Dermis blood vessel endothelial cell (primary cell): ENCODE results near the gene CAMK2A. TPM values are rescaled to one million over a fixed set of nuclear protein-coding genes. Genes with fewer than 3 reads are reported as not detected.

Experiments used
- DNase-seq: peaks from one replicate; pipeline ENCODE4 v3.0.0; 2010
- total RNA-seq: library from RNA; depleted of rRNA; stranded (reverse); fragments of >200 nt; gene quantifications from 2 replicates; pipeline ENCODE4 v1.2.3, GENCODE V29; 2014

Gene CAMK2A
- total RNA-seq, 1 donor from 2014 or later, result not detected

DNA sequence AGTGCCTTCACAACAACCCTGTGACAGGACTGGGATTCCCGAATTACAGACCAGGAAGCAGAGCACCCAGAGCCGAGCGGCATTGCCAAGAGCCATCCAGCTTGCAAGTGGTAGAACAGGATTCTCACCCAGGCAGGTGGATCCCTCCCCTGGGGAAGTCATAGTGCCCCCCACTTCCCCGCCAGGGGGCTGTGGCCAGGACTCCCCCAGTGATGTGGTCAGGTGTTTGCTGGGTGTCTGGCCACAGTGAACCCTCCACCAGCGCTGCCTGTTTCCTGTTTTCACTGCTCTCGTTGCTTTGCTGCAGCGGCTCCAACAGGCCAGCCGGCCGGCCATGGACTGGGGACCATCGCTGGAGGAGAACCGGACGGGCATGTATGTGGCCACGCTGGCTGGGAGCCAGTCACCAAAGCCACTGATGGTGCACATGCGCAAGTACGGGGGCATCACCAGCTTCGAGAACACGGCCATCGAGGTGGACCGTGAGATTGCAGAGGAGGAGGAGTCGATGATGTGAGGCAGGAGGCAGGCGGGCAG, 80.4 kb downstream of the CAMK2A start:
- DNase-seq, result peak; percentile 34

DNA sequence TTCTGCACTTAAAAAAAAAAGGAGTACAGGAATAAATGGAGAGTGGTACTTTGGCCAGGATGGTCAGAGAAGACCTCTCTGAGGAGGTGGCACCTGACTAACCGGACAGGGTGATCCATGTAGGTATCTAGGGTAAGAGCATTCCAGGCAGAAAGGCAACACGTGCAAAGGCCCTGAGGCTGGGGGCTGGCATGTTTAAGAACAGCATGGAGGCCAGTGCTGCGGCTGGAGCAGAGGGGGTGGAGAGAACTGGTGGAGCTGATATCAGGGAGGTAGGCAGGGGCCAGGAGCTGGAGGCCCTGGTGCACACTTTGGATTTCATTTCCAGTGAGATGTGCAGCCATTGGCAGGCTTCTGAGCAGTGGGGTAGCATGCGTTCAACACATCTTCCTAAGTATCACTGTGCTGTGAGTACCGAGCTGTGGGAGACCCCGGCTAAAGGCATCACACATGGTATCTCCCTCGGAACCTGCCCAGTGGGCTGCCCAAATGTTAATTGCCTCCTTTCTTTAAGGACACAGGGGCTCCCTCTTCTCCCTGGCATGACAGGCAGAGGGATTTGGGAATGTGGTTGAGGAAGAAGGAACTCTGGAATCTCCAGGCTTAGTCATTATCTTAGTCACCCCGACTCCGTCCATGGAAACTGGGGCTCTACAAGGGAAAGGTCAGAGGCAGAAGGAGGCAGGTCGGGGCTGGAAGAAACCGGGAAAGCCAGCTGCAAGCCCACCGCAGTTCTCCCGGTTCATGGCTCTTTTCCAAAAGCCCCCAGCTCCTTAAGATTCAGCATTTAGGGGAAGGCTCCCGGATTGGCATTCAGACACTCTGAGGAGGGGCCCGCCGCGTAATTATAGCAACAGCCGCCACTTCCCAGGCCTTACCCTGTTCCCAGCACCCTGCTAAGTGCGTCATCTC, 81.1 kb downstream of the CAMK2A start:
- DNase-seq, result peak; percentile 10

DNA sequence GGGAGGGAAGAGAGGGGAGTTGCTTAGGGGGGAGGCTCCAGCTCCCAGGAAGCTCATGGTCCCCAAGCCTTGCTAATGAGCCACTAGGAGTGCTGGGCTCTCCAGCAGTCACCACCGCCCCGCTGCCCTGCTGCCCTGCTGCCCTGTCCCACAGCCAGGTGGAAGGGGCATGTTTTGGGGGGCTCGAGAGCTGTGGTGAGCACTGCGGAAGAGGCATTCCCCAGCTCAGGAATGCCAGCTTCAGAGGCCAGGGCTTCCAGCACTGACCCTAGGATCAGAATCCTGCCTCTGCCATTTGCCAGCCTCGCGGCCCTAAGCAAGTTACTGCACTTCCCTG, 82.8 kb downstream of the CAMK2A start:
- DNase-seq, result no peak

DNA sequence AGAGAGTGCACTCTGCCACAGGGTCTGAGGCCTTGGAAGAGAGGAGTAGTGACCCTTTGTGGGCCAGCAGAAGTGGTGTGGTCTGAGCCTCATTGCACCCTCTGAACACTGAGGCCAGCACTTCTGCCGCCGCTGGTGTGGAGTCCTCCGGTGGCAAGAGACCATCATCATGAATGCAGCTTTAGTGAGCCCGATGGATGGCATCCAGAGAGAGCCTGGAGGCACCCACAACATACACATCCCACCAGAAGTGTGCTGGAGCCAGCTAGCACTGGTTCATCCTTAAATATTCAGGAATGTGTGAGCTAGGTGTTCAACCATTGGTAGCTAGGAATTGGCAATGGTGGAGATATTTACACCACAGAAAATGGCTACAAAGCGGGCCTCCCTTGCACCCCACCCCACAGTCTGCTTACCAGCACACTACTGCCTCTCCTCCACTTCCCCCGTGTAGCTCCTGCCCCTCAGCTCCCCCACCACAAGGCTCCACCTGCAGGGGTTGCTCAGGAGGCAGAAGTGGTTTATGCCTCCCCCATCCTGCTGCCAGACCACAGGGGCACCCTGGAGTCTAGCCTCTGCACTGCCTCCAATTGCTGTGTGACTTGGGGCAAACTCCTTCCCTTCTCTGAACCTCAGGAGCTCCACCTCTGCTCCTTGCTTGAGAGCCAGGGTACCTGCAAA, 83.3 kb downstream of the CAMK2A start:
- DNase-seq, result no peak

DNA sequence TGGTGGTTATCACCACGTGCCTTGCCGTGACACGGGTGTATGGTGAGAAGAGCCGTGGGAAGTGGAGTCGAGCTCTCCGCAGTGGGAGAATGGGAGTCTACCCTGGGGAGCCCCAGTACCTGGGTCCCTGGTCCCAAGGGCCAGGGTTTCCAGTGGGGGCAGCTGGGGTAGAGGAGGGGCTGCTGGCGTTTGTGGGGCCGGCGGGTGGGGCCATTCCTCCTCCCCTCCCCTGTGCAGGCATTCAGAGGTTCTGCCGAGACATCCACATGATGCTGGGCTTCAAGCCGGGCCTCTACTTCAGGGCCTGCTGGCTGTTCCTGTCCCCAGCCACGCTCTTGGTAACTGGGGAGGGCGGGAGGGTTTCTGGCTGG, 85.0 kb downstream of the CAMK2A start:
- DNase-seq, result no peak

DNA sequence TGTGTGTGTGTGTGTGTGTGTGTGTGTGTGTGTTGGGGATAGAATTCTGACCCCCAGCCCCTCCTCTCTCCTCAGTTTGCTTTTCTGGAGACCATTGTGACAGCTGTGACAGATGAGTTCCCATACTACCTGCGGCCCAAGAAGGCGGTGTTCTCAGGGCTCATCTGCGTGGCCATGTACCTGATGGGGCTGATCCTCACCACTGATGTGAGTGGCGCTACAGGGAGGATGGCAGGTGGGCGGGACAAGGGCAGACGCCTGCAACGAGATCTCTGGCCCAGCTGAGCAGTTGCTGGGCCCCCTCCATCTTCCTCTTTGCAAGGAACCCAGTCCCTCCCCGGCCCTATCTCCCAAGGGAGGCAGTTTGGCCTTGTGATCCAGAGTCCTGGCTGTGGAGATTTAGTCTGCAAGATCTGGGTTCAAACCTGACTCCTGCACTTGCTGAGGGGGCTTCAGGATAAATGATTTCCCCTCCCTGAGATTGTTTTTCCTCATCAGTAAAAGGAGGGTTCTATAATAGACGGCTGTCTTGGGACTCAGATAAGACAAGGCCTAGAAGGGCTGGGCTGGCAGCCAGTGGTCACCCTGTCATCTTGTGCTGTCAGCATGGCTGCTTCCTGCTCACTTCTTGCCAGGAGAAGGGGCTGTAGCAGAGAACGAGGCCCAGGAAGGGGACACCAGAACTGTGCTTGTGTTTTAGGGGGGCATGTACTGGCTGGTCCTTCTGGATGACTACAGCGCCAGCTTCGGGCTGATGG, 85.6 kb downstream of the CAMK2A start:
- no peak for DNase-seq

DNA sequence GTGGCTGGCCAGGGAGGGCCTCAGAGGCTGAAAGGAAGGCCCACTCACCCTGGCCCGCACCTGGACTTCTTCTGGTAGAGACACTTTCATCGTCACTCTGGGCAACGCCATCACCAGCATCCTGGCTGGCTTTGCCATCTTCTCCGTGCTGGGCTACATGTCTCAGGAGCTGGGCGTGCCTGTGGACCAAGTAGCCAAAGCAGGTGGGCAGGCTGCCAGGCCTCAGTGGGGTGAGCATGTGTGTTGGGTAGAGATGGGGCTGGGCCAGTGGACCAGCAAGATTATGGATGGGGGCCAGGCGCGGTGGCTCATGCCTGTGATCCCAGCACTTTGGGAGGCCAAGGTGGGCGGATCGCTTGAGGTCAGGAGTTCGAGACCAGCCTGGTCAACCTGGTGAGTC, 87.1 kb downstream of the CAMK2A start:
- no peak for DNase-seq

DNA sequence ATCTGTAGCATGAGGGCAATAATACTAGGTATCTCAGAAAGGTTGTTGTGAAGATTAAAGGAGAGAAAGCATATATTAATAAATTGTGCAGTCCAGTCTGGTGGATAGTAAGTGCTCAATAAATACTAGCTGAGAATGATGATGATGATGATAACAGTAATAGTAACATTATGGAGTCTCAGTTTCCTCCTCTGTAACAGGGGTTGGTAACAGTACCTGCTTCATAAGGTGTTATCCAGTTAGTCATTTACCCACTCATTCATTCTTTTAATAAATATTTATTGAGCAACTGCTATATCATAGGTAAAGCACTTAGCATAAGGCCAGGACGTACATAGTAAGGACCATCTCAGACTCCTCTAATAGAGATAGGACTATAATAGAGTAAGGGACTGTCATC, 92.1 kb downstream of the CAMK2A start:
- no peak for DNase-seq

DNA sequence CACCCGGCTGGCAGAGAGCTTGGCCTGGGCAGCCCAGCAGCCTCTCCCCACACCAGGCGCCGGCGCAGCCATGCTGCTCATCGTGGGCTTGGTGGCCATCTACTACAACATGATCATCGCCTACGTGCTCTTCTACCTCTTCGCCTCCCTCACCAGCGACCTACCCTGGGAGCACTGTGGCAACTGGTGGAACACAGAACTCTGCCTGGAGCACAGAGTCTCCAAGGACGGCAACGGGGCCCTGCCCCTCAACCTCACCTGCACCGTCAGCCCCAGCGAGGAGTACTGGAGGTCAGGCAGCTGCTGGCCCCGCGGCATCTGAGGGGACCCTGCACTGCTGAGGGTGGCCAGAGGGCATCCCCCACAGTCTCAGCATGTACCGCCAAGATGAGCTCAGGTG, 92.6 kb downstream of the CAMK2A start:
- DNase-seq, result no peak

DNA sequence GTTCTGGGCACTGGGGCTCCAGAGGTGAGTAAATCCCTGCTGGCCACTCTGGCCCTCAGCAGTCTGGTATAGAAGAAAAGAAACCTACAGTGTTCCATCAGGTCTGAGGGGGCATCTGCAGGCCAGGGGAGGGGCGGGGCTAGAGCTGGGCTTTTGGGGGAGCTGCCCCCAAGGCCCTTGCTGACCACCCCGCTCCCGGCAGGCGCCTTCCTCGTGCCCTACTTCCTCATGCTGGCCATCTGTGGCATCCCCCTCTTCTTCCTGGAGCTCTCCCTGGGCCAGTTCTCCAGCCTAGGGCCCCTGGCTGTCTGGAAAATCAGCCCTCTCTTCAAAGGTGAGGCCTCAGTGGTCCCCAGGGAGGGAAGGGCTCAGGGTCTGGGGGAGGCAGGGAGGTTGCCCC, 93.1 kb downstream of the CAMK2A start:
- DNase-seq, result no peak

DNA sequence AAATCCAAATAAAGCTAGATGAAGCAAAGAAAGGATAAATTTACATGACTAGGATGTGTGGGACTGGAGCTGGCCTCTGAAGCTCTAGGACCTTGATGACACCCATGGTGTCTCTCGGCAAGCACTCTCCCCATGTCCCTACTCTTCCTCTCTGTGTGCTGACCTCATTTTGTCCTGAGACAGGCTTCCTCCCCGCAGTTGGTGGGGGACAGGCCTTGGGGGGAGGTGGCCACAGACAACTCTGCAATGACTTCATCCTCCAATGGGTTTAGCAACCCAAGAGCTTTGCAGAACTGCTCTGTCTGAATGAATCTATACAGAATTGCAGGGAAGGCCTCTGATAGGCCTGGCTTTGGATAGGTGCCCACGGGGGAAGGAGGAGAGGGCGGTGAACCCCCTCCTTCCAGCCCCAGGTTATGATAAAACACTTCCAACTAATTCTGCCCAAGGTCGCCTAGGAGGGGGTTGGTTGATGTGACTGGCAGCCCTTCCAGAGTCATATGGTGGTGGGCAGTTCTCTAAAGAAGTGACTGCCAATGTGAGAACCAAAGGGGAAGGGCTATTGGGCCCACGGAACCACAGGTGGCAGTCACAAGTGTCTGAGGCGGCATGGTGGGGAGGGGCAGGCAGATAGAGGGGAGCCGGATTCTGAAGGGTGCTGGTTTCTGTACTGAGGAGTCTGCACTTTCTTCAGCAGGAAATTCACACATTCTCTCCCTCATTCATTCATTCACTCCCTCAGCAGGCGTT, 93.7 kb downstream of the CAMK2A start:
- no peak for DNase-seq

DNA sequence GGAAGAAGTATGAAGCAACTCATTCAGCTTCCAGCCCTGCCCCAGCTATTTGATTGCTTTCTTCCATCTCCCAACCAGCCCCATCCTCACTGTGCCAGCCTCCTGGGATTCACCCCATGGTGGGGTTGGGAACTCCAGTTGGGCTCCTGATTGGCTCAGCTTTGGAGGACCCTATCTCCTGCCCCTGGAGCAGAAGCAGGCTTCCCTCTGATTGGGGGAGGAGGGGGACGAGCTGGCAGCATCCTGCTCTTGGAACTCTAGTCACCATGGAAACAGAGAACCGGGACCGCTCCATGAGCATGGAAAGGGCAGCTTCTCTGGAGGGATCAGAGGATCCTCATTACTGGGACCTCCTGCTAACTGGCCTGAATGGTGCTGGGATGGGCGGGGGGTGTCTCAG, 97.1 kb downstream of the CAMK2A start:
- no peak for DNase-seq

DNA sequence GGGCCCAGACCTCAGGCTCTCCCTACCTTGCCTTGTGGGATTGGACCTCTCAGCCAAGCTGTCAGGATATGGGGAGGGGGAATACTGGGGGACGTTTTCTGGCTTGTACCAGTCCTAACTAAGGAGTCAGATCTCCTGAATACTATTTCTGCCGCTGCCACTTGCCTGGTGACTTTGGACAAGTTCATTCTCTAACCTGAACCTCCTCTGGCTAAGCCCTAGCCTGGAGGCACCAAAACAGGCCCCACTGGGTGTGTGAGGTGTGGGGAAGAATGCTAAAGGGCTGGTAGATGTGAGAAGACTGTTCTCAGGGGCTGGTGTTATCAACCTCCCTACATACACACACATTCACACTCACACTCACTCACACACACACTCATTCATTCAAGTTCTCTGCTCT, 98.6 kb downstream of the CAMK2A start:
- no peak for DNase-seq

DNA sequence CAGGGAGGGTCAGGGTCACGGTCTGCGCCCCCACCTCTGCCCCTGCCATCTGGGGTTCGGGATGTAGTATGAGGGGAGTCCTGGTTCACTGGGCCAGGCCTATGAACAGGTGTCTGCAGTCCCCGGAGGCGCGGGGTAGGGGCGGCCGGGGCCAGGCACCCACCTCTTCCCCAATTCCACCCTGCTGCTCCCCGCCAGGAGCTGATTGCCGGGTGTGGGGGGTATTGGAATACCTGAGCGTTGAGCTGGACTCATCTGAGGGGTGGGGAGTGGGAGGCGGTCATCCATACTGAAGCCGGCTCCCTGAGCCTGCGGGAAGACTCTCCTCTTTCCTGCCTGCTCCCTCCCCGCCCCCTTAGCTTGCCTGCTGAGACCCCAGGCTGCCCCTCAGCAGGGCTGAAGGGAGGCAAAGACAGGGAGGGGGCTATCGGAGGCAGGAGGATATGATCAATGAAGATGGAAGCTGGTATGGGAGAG, 99.0 kb downstream of the CAMK2A start:
- DNase-seq, result no peak

DNA sequence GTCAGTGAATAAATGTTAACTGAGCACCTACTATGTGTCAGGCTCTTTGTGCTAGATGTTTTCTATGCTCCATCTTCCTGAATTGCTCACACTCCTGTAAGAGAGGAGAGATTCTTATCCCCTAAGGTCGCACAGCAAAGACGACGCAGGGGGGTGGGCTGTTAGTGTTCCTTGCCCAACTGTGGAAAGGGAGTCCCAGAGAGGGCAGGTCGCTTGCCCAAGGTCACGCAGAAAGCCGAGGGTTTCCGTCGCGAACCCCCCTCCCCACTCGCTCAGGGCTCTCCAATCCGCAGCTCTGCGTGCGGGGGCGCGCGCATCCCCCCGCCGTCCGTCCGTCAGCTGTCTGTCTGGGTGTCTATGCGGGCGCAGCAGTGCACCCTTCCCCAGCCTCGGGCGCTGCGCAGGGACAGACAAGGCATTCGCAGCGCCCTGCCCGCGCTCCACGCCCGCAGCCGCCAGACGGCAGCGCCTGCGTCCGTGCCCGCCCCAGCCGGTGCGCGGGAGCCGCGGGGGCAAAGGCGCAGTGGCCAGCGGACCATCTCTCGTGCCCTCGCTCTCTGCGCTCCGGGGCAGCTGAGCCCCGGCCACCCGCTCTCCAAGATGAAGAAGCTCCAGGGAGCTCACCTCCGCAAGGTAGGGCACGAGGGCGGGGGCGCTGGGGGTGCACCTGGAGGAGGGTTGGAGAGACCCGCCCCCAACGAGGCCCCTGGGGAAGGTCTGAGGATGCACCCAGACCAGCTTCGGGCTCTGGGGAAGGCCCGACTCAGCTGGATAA, 99.7 kb downstream of the CAMK2A start, which contains the start of gene SLC6A7:
TSS of gene SLC6A7 (plus strand) at position 335 of the 775 bp plus-strand sequence. CDS start at position 601, 266 bp downstream.
- DNase-seq, result no peak

DNA sequence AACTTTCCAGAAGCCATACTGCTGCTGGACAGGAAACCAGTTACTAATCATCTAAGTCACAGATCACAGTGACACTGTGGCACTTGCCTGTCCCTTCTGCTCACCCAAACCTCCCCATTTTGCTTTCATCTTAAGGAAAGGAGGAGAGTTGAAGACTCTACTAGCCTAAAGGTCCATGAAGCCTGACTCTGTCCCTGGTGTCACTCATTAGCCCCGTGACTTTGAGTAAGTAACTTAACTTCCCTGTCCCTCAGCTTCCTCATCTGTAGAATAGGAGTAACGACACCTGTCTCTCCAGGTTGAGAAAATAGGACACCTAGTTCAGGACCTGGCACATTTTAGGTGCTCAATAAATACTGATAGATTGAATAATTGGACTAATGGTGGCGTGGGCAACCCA, 100.2 kb downstream of the CAMK2A start:
- DNase-seq, result no peak

DNA sequence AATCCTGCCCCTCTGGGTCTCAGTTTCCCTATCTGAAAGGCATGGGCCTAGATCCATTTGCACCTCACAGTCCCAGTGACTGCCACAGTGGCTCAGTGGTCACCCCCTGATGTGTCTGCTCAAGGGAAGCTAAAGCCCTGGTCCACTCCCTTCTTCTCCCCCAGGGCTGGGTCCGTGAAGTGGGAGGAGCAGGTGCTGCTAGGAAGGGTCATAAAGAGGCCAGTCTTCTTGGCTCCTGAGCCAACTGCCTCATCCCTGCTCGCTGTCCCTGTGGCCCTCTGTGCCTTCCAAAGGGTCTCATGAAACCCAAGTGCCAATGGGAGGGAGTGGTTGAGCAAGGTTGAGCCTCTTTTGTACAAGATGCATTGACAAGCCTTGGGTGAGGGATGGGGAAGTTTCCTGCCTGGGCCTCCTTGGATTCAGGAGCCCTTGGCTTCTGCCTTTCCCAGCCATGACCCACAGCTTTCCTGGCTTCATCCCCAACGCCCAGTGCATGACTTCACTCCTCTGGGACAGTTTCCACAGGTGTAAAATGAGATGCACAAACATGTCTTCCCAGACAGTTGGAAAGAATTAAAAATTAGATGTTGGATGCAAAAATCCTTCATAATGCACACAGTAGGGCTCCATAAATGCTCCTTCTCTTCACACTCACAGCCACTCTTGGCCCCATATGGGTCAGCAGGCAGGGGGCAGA, 101.3 kb downstream of the CAMK2A start:
- no peak for DNase-seq

DNA sequence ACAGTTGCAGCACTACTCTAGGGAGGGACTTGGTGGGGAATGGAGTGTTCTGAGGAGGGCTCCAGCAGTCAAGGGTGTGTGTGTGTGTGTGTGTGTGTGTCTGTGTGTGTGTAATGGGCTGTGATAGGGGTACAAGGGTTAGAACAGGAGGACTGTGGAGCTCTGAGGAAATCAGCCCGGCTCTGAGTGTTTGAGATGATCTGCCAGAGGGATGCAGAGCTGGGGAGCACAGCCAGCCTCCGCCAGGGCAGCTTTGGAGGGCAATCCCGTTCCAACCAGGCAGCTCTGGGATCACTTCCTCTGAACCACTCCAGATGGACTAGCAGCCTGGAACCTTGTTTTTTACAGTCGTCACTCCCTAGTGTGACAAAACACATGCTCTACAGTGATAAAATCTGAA, 102.7 kb downstream of the CAMK2A start:
- no peak for DNase-seq

DNA sequence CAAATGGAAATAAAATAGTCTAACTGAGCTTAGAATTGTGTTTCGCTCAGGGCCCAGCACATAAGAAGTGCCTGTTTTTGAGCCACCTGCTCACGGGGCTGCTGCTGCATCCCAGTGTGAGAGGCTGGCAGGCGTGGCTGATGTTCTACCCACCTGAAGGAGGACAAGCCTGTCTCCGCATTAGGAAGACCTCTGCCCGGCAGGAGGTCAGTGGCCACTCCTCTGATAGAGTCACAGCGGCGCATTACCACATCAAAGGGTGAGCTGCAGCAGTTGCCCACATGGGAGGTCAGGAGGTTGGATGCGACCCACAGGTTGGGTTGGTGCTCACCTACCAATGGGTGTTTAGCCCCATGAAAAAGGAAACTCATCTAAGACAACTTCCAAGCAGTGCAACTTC, 103.4 kb downstream of the CAMK2A start:
- no peak for DNase-seq

DNA sequence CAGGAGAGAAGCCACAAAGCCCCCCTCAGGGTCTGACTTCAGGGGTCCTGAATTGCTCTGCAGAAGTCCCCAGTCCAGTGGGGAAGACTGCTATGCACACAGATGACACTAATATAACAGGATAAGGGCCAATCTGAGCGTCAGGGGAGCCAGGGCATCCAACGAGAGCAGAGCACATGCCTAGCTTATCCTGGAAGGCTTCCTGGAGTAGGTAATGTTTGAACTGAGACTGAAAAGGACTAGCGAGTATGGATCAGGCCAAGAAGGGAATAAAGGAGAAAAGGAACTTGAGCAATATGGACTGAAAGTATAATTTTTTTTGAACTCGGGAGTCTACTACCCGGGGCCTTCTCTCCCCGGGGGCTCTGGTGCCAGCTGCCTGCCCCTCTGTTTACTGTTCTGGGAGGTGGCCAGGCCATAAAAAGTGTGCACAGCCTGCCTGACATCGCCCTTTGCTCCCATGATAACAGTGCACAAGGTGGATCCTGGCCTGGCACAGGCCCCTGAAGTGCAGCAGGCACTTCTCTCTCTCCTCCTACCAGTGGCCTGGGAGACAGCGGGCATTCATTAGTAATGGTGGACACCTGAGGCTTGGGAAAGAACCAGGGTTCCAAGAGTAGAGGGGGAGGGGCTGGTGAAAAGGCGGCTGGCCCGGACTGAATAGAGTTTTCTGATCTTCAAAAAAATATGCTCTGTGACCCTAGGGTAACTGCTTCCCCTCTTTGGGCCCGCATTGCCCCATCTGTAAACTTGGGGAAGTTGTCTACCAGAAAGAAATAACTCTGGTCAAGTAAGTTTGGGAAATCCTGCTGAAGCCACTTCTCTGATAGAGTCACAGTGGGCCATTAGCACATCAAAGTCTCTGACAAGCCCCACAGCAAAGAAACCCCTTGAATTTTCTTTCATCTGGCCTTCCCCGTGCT, 104.3 kb downstream of the CAMK2A start:
- no peak for DNase-seq
